CD4-positive, alpha-beta T cell treated with Interleukin-2 at 100 ng/mL for 4 hours (primary cell): ENCODE measurements around the gene CDH6.
"Not testable (repeated sequence)": the region's sequence is repeated elsewhere in the genome, so short reads cannot be mapped to it uniquely, and the experiment has no call there.

ENCODE experiments used
- DNase-seq: peaks from one replicate; pipeline ENCODE4 v3.0.0-alpha.2; 2020; ENCODE audit warnings: low spot score

The CDH6 gene

GRCh38 chr5:31332160-31332559 is 138.7 kb downstream of the CDH6 start:
- no peak for DNase-seq

- DNase-seq: no peak
Observed at GRCh38 chr5:31333475-31333874, 140.0 kb downstream of the CDH6 start.

GRCh38 chr5:31334061-31334860 is 140.8 kb downstream of the CDH6 start:
- DNase-seq: no peak

- DNase-seq: no peak
Observed at GRCh38 chr5:31335456-31335855, 142.0 kb downstream of the CDH6 start.

- DNase-seq: no peak
Observed at GRCh38 chr5:31343946-31344345, 150.5 kb downstream of the CDH6 start.

DNA sequence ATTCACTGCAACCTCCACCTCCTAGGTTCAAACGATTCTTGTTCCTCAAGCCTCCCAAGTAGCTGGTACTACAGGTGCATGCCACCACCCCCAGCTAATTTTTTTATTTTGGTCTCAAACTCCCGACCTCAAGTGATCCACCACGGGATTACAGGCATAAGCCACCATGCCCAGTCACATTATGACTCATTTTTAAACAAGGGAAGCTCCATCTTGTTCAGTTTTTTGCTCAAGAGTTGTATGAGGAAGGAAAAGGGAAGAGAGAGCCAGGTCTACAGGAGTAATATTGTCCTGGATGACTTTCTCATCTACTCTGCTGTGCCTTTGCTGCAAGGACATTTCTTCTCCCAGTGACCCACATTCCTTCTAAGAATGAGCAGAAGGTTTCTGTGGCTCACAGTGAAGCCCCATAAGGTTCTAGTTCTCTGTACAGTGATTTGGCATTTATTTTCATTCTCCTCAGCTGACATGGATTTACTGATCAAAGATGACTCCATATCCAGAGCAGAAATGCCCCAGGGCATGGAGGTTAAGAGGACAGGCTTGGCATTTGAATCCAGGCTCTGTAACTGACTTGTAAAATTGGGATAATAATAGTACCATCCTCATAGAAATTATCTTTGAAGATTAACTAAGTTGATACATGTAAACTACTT is 153.5 kb downstream of the CDH6 start:
- no peak for DNase-seq

DNA sequence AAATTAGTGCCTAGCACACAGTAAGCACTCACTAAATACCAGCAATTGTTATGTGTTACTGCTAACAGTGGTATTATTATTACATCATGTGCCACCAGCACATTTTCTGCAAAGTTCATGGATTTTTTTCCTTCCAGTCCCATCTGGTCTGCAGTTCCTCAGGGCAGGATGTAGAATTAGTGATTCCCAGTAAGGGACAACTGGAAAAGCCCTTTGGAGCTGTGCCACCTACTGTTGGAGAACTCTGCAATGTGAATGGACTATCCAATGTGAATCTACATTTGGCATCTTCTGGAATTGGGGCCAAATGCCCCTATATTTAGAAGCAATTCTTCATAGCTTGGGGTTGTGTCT is 154.0 kb downstream of the CDH6 start:
- no peak for DNase-seq

- DNase-seq: no peak
Observed at GRCh38 chr5:31350395-31350794, 156.9 kb downstream of the CDH6 start.

- no peak for DNase-seq
Observed at GRCh38 chr5:31355337-31355736, 161.9 kb downstream of the CDH6 start.

DNA sequence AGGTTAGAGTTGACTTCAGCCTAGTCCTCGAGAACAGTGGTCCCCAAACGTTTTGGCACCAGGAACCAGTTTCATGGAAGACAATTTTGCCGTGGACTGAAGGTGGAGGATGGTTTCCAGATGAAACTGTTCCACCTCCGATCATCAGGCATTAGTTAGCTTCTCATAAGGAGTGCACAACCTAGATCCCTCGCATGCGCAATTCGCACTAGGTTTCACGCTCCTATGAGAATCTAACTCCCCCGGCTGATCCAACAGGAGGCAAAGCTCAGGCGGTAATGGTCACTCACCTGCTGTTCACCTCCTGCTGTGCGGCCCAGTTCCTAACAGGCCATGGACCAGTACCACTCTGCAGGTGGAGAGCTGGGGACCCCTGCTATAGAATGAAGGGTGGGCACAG is 163.6 kb downstream of the CDH6 start:
- DNase-seq: no peak

GRCh38 chr5:31359839-31360238 is 166.4 kb downstream of the CDH6 start:
- DNase-seq: no peak

- no peak for DNase-seq
Observed at GRCh38 chr5:31361234-31361633, 167.7 kb downstream of the CDH6 start.

DNA sequence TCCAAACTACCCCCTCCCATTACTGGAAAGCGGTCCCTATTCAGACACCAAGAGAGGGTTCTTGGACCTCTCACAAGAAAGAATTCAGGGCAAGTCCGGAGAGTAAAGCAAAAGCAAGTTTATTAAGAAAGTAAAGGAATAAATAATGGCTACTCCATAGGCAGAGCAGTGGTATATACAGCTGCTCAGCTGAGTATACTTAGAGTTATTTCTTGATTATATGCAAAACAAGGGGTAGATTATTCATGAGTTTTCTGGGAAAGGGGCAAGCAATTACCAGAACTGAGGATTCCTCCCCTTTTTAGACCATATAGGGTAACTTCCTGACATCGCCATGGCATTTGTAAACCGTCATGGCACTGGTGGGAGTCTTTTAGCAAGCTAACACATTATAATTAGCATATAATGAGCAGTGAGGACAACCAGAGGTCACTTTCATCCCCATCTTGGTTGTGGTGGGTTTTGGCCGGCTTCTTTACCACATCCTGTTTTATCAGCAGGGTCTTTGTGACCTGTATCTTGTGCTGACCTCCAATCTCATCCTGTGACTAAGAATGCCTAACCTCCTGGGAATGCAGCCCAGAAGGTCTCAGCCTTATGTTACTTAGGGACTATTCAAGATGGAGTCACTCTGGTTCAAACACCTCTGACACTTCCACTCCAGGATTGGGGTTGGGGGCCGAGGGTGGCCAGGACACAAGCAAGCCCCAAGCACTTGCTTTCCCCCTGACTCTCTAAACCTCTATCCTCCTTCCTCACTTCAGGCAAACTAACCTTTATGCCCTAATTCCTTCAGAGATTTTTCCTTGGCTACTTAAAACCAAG is 168.4 kb downstream of the CDH6 start:
- DNase-seq: not testable (repeated sequence)

DNA sequence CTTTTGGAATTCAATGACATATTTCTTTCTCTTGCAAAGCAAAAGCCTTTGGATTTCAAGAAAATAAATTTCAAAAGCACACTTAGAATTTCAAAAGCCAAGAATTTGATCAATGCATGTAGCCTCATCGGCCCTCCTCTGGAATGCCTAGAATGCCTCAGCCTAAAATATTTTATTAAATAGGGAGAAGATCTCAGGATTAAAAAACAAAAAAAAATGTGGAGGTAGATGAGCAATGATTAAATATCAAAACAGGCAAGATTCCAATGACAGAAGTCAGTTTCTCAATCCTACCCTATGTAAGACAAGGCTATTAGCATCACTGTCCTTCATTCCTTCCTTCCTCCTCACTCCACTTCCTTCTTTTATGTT is 169.0 kb downstream of the CDH6 start:
- no peak for DNase-seq

DNA sequence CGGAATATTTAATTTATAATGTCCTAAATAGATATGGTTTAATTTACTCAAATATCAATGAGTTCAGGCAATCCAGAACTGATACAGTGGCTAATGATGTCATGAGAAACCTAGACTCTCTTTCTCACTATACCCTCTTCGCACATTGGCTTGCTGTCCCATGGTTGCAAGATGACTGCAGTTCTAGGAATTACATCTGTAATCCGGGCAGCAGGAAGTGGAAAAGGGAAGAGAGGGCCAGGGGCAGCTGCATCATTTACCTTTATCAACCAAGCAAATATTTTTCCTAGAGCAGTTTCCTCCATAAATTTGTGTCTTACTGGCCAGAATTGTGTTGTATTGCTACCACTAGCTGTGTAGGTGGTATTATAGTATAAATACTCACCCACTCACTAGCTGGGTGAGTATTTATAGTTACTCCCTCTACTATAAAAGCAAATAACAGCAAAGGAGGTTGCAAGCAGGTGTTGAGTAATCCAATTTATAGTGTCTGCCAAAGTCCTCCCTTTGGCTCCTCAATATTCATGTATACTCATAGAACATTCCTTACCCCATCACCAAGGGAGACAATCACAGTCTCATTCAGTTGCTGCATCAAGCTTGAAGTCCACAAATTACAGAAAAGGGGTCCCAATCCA is 169.6 kb downstream of the CDH6 start:
- DNase-seq: no peak

DNA sequence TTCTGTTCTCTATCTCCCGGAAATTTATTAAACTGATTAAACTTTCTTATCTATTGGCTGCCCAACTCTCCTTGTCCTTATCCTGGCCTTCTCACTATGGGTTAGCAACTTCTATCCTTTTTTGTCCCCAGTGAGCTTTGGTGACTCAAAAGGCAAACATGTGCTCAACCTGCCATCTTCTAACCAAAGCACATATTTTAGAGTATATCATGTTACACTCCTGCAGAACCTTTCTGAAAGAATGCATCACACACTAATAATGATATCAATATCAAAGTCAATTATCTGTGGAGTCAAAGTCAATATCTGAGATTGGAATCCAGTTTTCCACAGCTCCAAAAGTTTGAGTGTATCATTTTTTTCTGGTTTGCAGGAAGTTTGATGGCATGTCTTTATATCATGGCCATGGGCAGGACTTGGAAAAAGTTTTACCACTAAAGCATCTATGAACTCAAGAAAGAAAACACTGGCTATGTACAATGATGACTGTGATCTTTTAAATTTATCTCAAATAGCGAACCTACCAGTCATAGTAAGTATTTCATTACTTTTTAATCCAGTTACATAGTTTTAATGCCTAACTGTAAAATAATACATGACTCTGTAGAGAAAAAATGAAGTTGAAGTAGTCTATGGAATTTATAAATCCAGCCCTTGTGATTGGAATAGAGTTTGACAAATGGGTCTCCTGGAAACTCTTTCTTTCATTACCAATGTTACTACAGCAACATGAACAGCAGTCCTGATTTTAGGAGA is 171.6 kb downstream of the CDH6 start:
- no peak for DNase-seq

DNA sequence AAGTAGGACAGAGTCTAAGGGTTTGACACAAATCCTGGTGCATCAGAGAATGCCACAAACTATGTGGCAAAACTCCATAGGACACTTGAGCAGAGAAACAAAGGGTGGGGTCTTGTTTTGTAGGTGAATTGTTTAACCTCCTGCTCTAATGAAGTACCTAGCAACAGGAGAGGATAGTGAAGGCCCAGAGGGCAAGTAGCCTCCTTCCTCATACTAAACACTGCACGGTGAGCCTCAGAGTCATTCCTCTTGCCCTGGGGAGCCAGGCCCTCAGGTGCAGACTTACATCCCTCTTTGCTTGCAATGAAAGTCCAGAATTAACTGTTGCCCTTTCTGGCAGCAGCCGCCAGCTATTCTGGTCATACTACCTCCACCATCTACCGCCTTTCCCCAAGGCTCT is 172.3 kb downstream of the CDH6 start:
- DNase-seq: no peak

- DNase-seq: no peak
Observed at GRCh38 chr5:31366941-31367340, 173.5 kb downstream of the CDH6 start.

DNA sequence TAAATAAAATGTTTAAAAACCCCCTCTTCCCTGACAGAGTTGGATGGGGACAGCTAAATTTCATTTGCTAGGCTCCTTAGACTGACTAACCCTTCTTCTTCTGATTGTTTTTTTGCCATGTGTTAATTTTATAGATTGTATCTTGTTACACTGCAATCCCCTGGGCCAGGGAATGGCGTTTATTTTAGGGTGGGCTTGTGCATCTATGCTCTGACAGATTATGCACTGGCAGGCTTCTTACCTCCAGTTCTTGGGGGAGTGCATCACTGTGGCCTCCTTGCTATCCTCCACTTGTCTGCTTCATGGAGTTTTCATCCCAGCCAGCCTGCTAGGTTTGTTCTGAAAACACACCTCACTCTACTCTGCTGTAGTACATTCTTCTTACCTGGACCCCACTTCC is 178.6 kb downstream of the CDH6 start:
- no peak for DNase-seq

DNA sequence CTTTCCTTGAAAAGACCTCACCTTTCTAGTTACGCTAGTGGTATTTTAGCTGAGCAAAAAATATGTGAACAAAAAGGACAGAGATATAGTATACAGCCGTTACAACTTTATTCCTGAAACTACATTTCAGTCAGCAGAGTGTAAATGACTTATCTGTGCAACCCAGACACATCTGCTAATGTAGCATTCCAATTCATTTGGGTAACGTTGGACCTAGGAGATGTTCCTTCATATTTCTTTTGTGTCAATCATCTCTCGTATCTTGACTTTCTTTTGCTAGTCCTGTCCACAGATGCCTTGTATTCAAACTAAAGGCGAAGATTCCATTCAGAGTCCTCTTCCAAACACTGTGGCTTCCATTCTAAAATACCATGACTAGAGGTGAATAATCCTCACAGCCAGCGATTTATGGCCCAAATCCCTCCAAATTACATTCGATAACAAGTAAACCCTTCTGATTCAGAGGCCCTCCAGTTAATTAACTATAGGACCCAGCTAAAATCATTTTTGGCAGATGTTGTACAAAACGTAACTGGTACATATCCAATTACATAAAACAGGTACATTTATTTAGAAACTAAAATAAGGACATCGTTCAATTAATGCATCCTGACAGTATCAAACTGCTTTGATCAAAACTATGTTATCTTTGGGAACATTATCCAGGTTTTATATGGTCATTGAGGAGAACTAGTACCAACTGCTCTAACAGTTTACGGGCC is 182.7 kb downstream of the CDH6 start:
- no peak for DNase-seq

GRCh38 chr5:31377274-31377946 is 183.9 kb downstream of the CDH6 start:
- no peak for DNase-seq
